HG02870 (cell line): ENCODE measurements around the gene SYAP1.
"Not testable (repeated sequence)": the region's sequence is repeated elsewhere in the genome, so short reads cannot be mapped to it uniquely, and the experiment has no call there.

Experiments
- ATAC-seq: cut with Tn5 transposase; IDR thresholded peaks from one replicate; pipeline ENCODE4 v1.9.1; 2021; ENCODE audit warnings: mild to moderate bottlenecking, moderate library complexity; ENCODE audit not compliant: unreplicated experiment

Gene SYAP1

DNA sequence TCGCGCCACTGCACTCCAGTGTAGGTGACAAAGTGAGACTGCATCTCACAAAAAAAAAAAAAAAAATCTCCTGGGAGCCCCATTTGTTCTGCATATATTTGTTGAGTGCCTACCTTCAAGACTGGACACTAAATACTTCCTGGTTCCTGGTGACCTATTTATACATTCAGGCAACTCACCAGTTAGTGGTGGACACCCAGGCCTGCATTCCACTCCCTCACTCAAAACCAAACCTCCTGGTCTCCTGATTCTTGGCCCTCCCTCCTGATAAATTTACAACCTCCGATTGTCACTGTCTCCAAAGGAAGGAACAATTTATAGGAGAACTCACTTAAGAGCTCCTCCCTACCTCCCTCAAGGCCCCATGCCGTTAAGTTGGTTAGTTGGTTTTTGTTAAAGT is 3.1 kb downstream of the SYAP1 start:
- ATAC-seq, result no peak

DNA sequence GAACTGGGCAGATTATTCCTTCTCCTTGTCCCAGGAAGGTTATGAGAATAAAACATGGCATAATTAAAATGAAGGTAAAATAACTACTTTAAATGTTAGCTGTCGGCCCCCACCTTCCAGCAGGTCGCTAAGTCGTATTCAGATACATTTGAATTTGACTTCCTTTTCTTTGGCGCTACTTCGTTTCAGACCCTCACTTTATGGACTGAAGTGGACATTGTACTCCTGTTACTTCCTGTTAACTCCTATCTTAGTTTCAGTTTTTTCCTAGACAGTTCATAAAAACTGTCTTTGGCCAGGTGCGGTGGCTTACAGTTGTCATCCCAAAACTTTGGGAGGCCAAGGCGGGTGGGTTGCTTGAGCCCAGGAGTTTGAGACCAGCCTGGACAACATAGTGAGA is 5.7 kb downstream of the SYAP1 start:
- ATAC-seq, result no peak

DNA sequence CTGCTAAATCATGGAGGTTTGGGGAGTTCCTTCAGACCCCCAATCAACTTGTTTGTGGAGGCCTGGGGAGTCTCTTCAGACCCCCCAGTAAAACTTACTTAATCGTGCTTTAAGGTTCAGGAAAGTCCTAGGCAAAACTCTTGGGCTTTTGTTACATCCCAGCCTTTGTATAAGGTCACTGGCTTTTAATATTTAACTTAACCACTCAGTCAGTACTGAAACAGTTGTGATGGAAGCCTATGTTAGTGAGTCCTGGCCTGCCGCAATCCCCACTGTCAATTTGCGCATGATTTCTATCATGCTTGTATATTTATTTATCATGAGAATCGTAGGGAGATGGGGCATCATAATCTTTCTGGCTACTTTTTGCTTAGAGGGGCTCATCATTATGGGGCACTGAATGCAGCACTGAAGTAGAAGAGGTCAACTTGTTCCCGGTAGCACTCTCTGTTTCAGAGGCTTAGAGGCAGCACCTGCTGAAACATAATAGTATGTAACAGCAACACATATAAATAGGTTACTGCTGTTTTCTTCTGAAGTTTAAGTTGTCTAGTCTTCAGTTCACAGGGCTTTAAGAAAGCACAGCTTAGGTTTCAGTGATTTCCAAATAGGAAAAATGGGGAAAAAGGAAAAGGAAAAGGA is 7.1 kb downstream of the SYAP1 start:
- ATAC-seq, result not testable (repeated sequence)

DNA sequence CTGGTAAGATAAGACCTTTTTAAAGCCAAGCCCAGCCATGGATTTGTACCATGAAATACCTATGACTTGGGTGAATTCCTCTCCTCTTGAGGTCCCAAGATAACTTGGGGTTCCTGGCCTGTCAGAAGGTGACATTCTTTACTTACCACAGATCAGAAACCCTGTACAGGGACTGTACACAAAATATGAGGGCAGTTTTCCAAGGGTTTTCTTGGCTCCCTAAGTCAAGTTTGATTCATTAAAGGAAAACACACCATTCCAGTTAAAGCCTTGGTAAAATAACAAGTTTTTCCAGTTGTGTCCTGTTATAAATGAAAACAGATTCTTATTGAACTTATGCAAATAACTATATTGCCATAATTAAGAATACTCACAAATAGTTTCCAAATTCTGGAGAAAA is 8.2 kb downstream of the SYAP1 start:
- no peak for ATAC-seq

DNA sequence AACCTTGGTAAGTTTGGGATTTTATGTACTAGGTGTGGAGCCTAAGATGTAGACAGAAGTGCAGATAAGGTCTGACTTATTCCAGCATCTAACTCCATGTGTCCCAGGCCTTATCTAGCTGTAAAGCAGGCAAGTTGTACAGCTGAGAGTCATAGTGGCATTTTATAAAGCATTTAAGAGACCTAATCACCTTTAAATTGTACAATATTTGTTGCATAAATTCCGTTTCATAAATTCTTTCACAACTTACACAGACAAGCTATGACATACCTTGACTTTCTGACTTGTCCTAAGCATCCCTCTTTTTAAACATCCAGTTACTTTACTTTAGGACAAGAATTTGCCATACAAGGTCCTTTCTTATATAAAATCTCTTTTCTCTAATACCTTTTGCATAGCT is 11.0 kb downstream of the SYAP1 start:
- ATAC-seq, result no peak

DNA sequence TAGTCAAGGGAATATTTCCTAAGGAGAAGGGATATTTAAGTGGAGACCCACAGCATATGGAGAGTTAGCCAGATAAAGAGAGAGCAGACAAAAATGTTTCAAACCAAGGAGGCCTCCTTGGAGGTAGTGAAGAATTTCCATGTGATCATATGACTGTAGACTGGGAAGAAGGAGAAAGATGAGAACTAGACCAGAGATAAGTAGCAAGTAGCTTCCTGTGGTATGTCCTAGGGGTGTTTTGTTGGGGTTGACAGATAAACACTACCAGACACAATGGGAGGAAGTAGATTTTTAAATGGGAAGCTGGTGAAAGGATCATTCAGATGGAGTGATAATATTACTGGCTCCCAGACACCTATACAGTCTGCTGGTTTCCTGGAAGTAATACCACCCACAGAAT is 13.6 kb downstream of the SYAP1 start:
- ATAC-seq, result no peak

DNA sequence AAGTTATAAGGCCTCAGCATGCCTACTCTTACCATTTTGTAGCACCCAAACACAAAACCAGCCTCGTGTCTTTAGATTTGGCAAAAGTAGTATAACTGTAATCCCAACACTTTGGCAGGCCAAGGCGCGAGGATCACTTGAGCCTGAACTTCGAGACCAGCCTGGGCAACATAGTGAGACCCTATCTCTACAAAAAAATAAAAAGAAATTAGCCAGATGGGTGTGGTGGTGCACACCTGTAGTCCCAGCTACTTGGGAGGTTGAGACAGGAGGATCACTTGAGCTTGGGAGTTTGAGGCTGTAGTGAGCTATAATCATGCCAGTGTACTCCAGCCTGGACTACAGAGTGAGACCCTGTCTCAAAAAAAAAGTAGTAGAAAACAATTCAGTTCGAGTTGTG is 17.6 kb downstream of the SYAP1 start:
- no peak for ATAC-seq

DNA sequence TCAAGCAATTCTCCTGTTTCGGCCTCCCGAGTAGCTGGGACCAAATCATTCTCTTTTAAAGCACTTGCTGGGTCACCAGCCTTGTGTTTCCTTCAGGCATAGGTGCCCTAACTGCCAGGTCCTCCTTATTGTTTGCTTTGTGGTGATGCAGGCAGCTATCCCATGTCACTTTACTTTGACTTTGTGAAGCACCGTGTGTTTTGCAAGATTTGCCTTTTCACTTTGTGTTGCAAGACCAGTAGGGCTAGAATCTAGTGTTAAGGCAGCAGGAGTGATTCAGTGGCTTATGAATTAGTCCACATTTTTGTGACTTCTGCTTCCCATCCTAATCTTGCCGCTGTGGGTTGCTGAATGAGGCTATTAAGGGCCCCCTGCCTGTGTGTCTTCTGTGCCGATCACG is 20.2 kb downstream of the SYAP1 start:
- ATAC-seq, result no peak

DNA sequence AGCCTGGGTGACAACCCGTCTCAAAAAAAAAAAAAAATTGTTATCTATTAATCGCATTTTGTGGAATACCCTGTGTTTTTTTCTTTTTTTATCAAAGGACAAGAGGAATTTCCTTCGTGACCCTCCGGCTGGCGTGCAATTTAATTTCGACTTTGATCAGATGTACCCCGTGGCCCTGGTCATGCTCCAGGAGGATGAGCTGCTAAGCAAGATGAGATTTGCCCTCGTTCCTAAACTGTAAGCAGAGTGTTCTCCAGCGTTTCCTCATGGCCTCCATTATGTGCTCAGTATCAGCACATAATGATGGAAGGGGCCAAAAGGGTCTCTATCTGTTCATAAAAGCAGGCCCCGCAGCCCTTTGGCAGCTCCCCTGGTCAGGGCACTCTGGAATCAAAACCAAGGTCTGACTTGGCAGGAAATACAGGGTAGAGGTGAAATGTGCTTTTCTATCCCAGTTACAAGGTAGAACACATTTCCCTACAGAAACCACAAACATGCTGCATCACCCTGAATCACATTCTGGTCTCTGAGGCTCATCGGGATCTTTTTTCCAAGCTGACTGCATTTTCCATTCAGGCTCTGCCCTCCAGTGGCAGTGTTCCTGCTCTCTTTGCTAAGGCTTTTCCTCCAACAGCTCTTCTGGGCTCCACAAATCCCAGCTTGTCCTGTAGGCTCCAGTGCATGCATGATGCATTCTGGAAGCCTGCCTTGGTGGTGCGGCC is 24.4 kb downstream of the SYAP1 start:
- ATAC-seq, result no peak

DNA sequence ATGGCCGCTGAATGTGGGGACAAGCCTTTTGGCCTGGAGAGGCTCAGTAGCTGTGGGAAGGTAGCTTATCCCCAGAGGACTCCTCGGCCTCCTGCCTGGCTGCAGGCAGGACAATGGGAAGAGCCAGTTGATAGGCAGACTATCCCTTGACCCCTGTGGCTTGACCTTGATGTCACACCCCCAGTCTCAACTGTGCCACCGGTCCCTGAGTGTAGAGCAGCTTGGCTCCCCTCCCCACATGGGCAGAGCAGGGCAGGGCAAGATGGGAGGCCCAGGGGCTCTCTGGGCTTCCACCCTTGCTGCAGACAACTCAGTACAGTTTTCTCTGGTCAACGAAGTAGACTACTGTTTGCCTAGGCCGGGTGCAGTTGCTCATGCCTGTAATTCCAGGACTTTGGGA is 25.7 kb downstream of the SYAP1 start:
- ATAC-seq, result no peak

DNA sequence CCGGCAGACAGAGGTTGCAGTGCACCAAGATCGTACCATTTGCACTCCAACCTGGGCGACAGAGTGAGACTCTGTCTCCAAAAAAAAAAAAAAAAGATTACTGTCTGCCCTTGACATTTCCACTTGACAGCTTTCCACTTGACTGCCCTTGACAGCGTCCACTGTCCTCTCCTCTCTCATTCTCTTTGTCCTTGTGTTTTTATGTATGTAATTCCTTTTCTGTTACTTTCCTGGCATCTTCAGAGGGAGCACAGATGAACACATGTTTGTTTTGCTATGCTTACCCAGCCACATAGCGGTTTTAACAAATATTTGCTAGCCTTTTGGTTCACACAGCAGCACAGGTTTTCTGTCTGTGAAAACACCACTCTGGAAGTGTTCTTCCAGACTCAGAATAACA is 26.2 kb downstream of the SYAP1 start:
- ATAC-seq, result no peak

DNA sequence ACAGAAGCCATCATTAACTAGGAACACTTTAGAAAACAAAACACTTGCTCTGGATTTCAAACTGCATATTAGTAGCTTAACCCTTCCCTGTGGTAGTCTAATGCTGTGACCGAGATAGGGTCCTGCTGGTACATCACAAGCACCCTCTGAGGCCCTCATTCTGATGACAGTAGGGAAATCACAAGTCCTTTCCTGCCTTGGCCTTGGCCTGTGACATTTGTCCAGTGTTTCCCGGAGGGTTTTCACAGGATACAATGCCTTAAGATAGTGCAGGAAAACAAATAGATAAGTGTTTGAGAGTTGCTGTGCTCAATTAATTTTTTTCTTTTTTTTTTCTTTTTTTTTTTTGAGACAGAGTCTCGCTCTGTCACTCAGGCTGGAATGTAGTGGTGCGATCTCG is 29.0 kb downstream of the SYAP1 start:
- ATAC-seq, result no peak

DNA sequence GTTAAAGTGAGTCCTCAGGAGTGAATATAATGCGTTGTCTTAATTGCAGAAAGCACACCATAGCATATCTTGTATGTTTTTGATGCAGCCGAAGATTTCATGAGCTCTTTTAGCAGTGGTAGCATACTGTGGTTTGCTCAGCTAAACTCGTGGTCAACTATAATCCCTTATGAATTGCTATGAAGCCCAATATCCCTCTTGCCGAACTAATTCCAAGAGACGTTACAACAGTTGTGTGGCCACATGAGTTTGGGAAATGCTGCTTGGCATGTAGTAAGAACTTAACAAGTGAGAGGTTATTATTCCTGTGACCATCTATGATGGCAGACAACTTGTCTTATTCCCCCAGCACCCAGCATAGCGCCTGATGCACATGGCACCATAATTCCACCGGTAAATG is 30.7 kb downstream of the SYAP1 start:
- no peak for ATAC-seq

DNA sequence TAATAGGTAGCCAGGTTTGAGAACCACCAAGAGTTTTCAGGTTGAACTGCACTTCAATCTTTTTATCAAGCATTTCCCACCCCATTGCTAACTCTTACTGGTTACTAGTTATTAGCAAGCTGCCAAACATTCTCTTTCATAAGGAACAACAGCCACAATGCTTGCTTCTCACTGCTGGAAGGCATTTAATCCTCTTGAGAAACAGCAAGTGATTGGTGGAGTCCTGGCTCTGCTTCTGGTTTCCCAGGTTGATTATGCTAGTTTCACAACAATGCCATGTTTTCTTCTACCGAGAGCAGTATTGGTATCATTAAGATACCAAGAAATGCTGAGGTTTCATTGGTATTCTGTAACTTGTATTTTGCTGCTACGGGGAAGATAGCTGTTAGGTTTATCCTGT is 34.6 kb downstream of the SYAP1 start:
- ATAC-seq, result no peak

DNA sequence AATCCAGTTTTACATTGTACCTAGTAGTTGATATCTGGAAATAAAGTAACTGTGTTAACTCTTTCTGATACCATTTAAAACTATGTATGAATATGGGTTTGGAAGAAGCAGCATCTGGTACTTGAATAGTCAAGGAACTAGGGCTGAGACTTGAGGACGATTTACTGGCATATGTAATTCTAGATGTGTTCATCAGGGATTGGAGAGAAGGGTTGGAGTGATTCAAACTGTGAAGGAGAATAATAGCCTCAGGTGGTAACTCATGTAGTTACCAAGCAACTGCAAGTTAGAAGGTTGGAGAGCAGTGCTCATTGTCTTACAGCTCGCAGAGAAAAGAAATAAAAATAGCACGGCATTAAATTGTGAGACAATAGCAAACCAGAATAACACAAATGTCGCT is 37.3 kb downstream of the SYAP1 start:
- no peak for ATAC-seq

DNA sequence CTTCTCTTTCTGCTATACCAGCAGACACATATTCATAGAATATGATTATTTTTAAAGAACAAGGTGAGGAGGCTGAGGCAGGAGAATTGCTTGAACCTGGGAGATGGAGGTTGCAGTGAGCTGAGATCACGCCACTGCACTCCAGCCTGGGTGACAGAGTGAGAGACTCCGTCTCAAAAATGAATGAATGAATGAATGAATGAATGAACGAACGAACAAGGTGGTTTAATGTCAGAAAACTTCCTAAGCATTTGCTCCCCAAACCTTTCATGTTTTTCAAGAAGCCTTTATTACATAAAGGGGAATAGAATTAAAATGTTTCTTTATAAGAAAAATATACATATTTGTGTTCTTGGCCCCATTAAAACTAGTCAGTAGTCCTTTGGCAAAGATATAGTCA is 42.1 kb downstream of the SYAP1 start:
- not testable (repeated sequence) for ATAC-seq

DNA sequence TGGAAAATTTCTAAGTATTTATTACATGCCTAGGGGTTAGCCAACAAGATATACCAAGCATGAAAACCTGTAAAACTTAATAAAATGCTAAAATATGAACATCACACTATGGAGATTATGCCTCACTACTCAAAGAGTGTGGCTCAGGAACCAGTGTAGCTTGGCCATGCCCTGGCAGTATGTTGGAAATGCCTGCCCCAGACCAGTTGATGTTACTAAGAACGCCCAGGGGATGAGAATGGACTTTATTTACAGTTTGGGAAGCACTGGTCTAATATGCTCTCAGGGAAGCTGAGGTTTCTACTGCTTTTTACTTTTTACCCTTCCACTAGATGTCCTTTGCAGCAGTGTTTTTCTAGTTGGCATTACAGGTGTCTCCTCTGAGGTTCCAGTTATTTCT is 43.2 kb downstream of the SYAP1 start:
- ATAC-seq, result no peak

DNA sequence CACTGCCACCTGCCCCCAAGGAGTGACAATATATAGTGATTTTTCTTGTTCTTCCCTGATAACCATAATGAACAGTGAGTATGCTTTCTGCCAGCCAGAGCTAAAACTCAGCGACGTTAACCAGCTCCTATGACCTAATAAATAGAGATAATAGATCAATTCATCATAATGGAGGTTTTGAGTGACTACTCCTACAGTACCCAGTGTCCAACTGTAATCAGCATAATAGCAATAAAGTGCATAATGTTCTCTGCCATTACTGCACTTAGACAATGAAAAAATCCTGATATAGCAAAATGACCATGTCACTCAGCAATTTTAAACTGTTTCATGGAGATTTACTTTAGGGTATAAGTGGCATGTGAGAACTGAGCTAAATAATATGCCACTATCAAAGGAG is 46.2 kb downstream of the SYAP1 start:
- ATAC-seq, result no peak

DNA sequence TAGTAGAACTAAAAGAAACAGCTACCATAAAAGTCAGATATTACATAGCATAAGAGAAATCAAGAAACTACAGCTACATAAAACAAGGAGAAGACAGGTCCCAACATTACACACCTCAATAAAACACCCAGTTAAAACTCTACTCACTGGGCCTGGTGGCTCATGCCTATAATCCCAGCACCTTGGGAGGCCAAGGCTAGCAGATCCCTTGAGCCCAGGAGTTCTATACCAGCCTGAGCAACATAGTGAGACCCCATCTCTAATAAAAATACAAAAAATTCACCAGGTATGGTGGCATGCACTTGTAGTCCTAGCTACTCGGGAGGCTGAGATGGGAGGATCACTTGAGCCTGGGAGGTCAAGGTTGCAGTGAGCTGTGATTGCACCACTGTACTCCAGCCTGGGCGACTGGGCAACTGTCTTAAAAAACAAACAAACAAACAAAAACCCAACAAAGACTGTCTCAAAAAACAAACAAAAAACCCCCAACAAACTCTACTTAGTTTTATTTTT is 51.6 kb downstream of the SYAP1 start:
- no peak for ATAC-seq

DNA sequence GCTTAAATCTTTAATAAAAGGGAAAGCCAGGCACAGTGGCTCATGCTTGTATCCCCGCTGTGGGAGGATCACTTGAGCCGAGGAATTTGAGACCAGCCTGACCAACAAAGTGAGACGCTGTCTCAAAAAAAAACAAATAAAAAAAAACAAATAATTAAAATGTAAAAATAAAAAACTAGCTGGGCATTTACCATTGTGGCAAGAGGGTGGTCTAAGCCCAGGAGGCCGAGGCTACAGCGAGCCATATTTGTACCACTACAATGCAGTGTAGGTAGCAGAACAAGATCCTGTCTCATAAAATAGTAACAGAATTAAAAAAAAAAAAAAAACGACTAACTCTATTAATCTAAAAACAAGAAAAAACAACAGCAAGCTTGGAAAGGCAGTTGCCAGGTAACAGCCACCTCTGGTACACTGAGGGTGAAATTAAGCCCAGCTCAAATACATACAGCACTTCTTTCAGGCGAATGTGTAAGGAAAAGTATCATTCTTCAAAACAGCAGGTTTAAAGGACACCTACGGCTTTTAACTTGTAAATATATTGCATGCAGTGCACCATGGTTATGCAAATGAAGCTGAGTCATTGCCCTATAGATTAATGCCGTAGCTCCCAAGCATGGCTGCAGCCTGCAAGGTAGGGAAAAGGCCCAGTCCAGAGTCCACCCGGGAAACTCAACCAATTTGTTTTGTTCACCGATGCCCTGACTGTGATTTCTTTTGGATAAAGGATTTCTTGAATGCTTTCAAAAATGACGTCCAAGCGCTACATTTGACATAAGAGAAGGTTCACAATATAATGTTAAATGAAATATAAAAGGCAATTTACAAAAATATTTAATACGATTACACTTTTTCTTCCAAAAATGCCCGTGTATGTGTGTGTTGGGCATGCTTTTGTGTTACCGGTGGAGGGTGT is 52.3 kb downstream of the SYAP1 start:
- ATAC-seq, result no peak

DNA sequence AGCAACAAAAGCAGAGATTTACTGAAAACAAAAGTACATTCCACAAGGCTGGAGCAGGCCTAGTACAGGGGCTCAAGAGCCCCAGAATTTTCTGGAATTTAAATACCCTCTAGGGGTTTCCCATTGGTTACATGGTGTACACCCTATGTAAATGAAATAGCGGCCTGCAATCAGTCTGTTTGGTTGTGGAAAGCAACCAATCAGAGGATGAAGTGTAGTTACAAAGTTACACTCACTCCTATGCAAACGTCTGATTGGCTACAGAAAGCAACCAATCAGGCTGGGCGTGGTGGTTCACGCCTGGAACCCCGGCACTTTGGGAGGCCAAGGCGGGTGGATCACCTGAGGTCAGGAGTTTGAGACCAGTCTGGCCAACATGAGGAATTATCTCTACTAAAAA is 53.0 kb downstream of the SYAP1 start:
- ATAC-seq, result no peak

DNA sequence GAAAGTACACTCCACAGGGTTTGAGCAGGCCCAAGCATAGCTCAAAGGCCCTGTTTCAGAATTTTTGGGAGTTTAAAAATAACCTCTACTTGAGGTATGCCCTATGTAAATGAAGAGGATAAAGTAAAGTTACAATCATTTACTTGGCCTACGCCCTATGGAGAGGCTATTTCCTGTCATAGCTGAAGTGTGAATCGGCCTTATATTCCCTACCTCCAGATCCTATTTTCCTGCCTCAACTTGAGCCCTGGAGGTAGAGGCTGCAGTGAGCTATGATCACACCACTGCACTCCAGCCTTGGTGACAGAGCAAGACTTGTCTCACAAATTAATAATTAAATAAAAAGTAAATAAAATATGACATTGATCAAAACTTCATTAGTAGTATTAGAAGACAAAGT is 55.3 kb downstream of the SYAP1 start:
- no peak for ATAC-seq
